Neural crest cell (in vitro differentiated cells): ENCODE data around the gene NUDT8. TPM values are rescaled to one million over a fixed set of nuclear protein-coding genes. Genes with fewer than 3 reads are reported as not detected.

Source experiments
- DNase-seq: peaks from one replicate; pipeline ENCODE4 v3.0.0; 2021; ENCODE audit warnings: low read depth, mixed read lengths, low spot score
- H3K27ac Mint-ChIP-seq: one replicate; pipeline ENCODE4 v1.8.0; 2021; ENCODE audit warnings: mild to moderate bottlenecking, mixed read lengths; ENCODE audit not compliant: unreplicated experiment
- H3K27me3 Mint-ChIP-seq: 2 replicates; pipeline ENCODE4 v1.8.0; 2021; ENCODE audit warnings: low read depth, mild to moderate bottlenecking, mixed read lengths
- H3K36me3 Mint-ChIP-seq: 2 replicates; pipeline ENCODE4 v1.8.0; 2021; ENCODE audit warnings: low read depth, mild to moderate bottlenecking, mixed read lengths
- H3K4me1 Mint-ChIP-seq: 2 replicates; pipeline ENCODE4 v1.8.0; 2021; ENCODE audit warnings: mixed read lengths
- H3K4me3 Mint-ChIP-seq: one replicate; pipeline ENCODE4 v1.8.0; 2021; ENCODE audit warnings: mild to moderate bottlenecking, mixed read lengths
- H3K9me3 Mint-ChIP-seq: 2 replicates; pipeline ENCODE4 v1.8.0; 2021; ENCODE audit warnings: mixed read lengths
- CTCF ChIP-seq: fragments of 200-600 bp; sonication (generic); conservative IDR thresholded peaks from 2 replicates; pipeline ENCODE4 v1.5.0; 2021; ENCODE audit warnings: antibody characterized with exemption, mild to moderate bottlenecking
- total RNA-seq: library from RNA; stranded (reverse); gene quantifications from 2 replicates; pipeline ENCODE4 v1.2.1, GENCODE V29; 2021

Gene NUDT8
- total RNA-seq, 1 donor from 2014 or later = 13.9 TPM

GRCh38 chr11:67656278-67656922, 26.7 kb upstream of the NUDT8 start:
- H3K27me3 Mint-ChIP-seq = no peaks in the 10 kb centered on the region
- no peak for DNase-seq
- H3K4me1 Mint-ChIP-seq = peaks cover 10% of the 10 kb centered on the region
- H3K27ac Mint-ChIP-seq = no peak overlapping the region
- TF ChIP-seq CTCF = no peak
- H3K36me3 Mint-ChIP-seq = peaks cover 4% of the 10 kb centered on the region
- H3K4me3 Mint-ChIP-seq = no peak overlapping the region
- H3K9me3 Mint-ChIP-seq = peaks cover 2% of the 10 kb centered on the region

- Mint-ChIP-seq H3K9me3 (peaks cover 2% of the 10 kb centered on the region), H3K4me3 (no peak overlapping the region), H3K4me1 (peaks cover 14% of the 10 kb centered on the region), H3K27me3 (no peaks in the 10 kb centered on the region), H3K36me3 (peaks cover 4% of the 10 kb centered on the region), H3K27ac (no peak overlapping the region)
- no peak for TF ChIP-seq CTCF
- no peak for DNase-seq
These were observed 24.5 kb upstream of the NUDT8 start for GRCh38 chr11:67654225-67654624.

- H3K4me3 Mint-ChIP-seq = no peak overlapping the region
- peaks cover 2% of the 10 kb centered on the region for H3K9me3 Mint-ChIP-seq
- peaks cover 4% of the 10 kb centered on the region for H3K36me3 Mint-ChIP-seq
- TF ChIP-seq CTCF = no peak
- peak overlapping the region; percentile 0 for H3K27ac Mint-ChIP-seq
- DNase-seq = no peak
- H3K27me3 Mint-ChIP-seq = no peaks in the 10 kb centered on the region
- H3K4me1 Mint-ChIP-seq = peaks cover 14% of the 10 kb centered on the region
These were observed 23.5 kb upstream of the NUDT8 start for GRCh38 chr11:67652965-67653845.

GRCh38 chr11:67651976-67652781, 22.4 kb upstream of the NUDT8 start:
- H3K36me3 Mint-ChIP-seq = peaks cover 4% of the 10 kb centered on the region
- peaks cover 2% of the 10 kb centered on the region for H3K9me3 Mint-ChIP-seq
- H3K27me3 Mint-ChIP-seq = no peaks in the 10 kb centered on the region
- TF ChIP-seq CTCF = no peak
- no peak overlapping the region for H3K4me3 Mint-ChIP-seq
- DNase-seq = no peak
- H3K4me1 Mint-ChIP-seq = peaks cover 14% of the 10 kb centered on the region
- peak overlapping the region; percentile 0 for H3K27ac Mint-ChIP-seq
